ENCODE measurements around the gene SPIN1.

Gene SPIN1

GRCh38 chr9:88511906-88512305, 123.7 kb downstream of the SPIN1 start:
- H3K27ac ChIP-seq, result no peak overlapping the region
- TF ChIP-seq ZFX (IDR thresholded peaks at IDR 0.05), result no peak

- no peak overlapping the region for H3K27ac ChIP-seq
- TF ChIP-seq ZFX (IDR thresholded peaks at IDR 0.05), result no peak
- no peak for TF ChIP-seq CTCF (conservative IDR thresholded peaks at IDR 0.05)
These were observed 126.0 kb downstream of the SPIN1 start for GRCh38 chr9:88514247-88514646.

GRCh38 chr9:88521308-88521707, 133.1 kb downstream of the SPIN1 start:
- TF ChIP-seq ZFX (IDR thresholded peaks at IDR 0.05) (no peak), CTCF (conservative IDR thresholded peaks at IDR 0.05) (no peak)
- no peak overlapping the region for H3K27ac ChIP-seq

GRCh38 chr9:88522360-88522759, 134.1 kb downstream of the SPIN1 start:
- TF ChIP-seq CTCF (conservative IDR thresholded peaks at IDR 0.05) (no peak), ZFX (IDR thresholded peaks at IDR 0.05) (no peak)

GRCh38 chr9:88523056-88523455, 134.8 kb downstream of the SPIN1 start:
- no peak overlapping the region for H3K27ac ChIP-seq

More at GRCh38 chr9:88522360-88522759, 134.1 kb downstream of the SPIN1 start:
- no peak overlapping the region for H3K27ac ChIP-seq

GRCh38 chr9:88524911-88525310, 136.7 kb downstream of the SPIN1 start:
- no peak overlapping the region for H3K27ac ChIP-seq
- TF ChIP-seq ZFX (IDR thresholded peaks at IDR 0.05) (no peak), CTCF (conservative IDR thresholded peaks at IDR 0.05) (no peak)

More at GRCh38 chr9:88523056-88523455, 134.8 kb downstream of the SPIN1 start:
- TF ChIP-seq ZFX (IDR thresholded peaks at IDR 0.05), result no peak

GRCh38 chr9:88527618-88528017, 139.4 kb downstream of the SPIN1 start:
- TF ChIP-seq ZFX (IDR thresholded peaks at IDR 0.05) (no peak), CTCF (conservative IDR thresholded peaks at IDR 0.05) (no peak)

More at GRCh38 chr9:88527618-88528017, 139.4 kb downstream of the SPIN1 start:
- no peak overlapping the region for H3K27ac ChIP-seq

Data from C4-2B (cell line).